Measurements from ENCODE around the gene MINPP1. TPM values are rescaled to one million over a fixed set of nuclear protein-coding genes. Genes with fewer than 3 reads are reported as not detected.
A peak's percentile ranks its signal among the peaks of the same experiment; 100 is the strongest.
"Not testable (repeated sequence)": the region's sequence is repeated elsewhere in the genome, so short reads cannot be mapped to it uniquely, and the experiment has no call there.

MINPP1 gene
- 14.6 and 17.7 TPM in 2 replicates for total RNA-seq

- peak; percentile 18 to 73 for DNase-seq (ENCODE audit: low read depth in 2 of 2)
Observed at GRCh38 chr10:87504640-87505365, at the start of gene MINPP1. TSS of gene MINPP1 (plus strand) at chr10:87504893. CDS start at chr10:87504916, 23 bp downstream.

- DNase-seq (ENCODE audit: low read depth in 2 of 2) = not testable (repeated sequence)
Observed at GRCh38 chr10:87456586-87457220, 48.0 kb upstream of the MINPP1 start.

DNA sequence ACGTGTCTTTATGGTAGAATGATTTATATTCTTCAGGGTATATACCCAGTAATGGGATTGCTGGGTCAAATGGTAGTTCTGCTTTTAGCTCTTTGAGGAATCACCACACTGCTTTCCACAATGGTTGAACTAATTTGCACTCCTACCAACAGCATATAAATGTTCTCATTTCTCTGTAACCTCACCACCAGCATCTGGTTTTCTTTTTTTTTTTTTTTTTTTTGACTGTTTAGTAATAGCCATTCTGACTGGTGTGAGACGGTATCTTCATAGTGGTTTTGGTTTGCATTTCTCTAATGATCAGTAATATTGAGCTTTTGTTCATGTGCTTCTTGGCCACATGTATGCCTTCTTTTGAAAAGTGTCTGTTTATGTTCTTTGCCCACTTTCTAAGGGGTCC, 42.9 kb upstream of the MINPP1 start:
- DNase-seq (ENCODE audit: low read depth in 2 of 2) = not testable (repeated sequence)

DNA sequence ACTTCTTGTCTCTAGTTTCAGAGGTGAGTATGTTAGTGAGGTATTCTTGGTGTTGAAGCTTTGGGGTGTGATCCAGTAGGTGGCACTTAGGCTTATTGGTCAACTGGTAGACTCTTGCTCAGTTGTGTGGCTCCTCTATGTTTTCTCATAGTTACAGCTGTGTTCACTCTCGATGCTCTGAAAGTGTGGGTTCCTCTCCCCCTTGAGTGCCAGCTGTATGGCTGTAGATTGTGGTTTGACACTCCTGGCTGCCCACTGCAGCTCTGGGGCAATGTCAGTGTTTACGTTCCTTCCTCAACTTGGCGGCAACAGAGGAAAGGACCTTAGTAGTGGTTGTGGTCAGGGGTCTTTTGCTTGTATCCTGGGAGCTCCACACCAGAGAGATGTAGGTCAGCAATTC, 37.8 kb upstream of the MINPP1 start:
- DNase-seq (ENCODE audit: low read depth in 2 of 2) = not testable (repeated sequence)

GRCh38 chr10:87488733-87489132, 16.0 kb upstream of the MINPP1 start:
- DNase-seq (ENCODE audit: low read depth in 2 of 2) = not testable (repeated sequence)

GRCh38 chr10:87490285-87490684, 14.4 kb upstream of the MINPP1 start:
- not testable (repeated sequence) for DNase-seq (ENCODE audit: low read depth in 2 of 2)

GRCh38 chr10:87492450-87492849, 12.2 kb upstream of the MINPP1 start:
- DNase-seq (ENCODE audit: low read depth in 2 of 2) = not testable (repeated sequence)

DNA sequence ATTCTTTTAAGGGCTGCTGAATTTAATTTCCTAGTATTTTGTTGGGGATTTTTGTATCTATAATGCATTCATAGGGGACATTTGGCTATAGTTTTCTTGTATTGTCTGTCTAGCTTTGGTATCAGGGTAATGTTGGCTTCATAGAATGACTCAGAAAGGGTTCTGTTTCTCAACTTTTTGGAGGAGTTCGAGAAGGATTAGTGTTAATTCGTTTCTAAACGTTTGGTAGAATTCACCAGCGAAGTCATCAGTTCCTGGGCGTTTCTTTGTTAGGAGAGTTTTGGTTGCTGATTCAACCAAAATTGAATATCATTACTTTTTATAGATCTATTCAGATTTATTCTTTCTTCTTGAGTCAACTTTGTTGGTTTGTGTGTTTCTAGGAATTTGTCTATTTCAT, 9.2 kb upstream of the MINPP1 start:
- DNase-seq (ENCODE audit: low read depth in 2 of 2) = not testable (repeated sequence)

GRCh38 chr10:87497386-87497785, 7.3 kb upstream of the MINPP1 start:
- not testable (repeated sequence) for DNase-seq (ENCODE audit: low read depth in 2 of 2)

- not testable (repeated sequence) for DNase-seq (ENCODE audit: low read depth in 2 of 2)
Observed at GRCh38 chr10:87498106-87498789, 6.4 kb upstream of the MINPP1 start.

- peak in 1 of 2 donors; percentile 12 for DNase-seq (ENCODE audit: low read depth in 2 of 2)
Observed at GRCh38 chr10:87500646-87501048, 4.0 kb upstream of the MINPP1 start.

DNA sequence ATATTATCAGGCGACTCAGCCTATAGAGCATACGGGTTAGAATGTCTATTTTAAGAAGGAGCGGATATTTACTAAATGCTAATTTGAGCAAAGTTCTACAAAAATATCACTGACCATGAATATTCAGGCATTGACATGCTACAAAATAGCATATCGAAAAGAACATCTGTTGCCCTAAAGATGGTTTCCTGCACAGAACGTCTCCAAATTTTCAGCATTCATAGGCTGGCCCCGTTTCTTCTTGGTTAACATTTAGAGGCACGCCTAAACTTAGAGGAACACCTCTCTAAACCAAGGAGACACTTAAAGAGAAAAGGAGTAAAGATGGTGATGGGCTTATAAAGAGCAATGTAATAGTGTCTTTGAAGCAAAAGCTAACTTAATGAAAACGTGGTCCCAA, 1.3 kb upstream of the MINPP1 start:
- no peak for DNase-seq (ENCODE audit: low read depth in 2 of 2)

GRCh38 chr10:87503886-87504285, 807 bp upstream of the MINPP1 start:
- DNase-seq (ENCODE audit: low read depth in 2 of 2) = no peak

GRCh38 chr10:87504307-87504639, 420 bp upstream of the MINPP1 start:
- no peak for DNase-seq (ENCODE audit: low read depth in 2 of 2)

GRCh38 chr10:87505366-87506111, 846 bp downstream of the MINPP1 start:
- peak; percentile 22 to 72 for DNase-seq (ENCODE audit: low read depth in 2 of 2)

GRCh38 chr10:87506956-87507355, 2.3 kb downstream of the MINPP1 start:
- DNase-seq (ENCODE audit: low read depth in 2 of 2) = no peak

DNA sequence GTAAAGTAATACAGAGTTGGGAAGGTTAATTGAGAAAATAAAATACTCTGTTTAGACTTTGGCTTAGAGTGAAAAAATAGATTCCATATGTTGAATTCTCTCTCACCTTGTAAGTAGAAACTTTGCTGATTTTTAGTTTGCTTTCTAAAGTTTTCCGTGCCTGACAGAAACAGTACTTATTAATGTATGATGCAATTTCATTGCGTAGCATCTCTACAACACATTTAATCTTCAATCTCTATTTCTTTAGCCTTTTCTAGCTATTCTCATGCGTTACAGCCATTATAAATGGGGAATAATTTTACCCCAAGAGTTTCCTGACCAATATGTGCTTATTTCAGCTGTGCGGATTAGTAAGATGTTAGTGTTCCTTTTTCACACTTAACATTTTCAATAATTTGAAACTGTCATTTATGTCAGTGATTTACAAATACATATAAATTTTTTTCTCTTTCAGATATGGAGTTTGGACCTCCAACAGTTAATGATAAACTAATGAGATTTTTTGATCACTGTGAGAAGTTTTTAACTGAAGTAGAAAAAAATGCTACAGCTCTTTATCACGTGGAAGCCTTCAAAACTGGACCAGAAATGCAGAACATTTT, 3.3 kb downstream of the MINPP1 start:
- DNase-seq (ENCODE audit: low read depth in 2 of 2) = no peak

DNA sequence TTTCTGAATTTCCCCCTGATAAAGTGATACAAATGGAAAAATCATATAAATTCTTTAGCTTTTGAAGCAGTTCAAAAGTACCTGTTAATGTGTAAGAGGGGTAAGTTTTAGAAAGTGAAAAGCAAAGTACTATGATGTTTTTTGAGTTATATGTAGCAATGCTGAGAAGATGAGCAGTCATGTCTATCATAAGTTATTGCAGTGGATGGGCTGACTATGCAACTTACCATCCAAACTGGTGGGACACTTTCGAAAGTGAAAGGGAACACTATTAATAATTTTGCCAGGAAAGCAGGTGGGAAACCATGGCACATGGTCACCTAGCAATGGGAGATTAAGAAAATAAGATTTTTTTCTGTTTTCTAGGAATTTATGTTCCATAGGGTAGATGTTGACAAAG, 4.1 kb downstream of the MINPP1 start:
- DNase-seq (ENCODE audit: low read depth in 2 of 2) = no peak

GRCh38 chr10:87510025-87510424, 5.3 kb downstream of the MINPP1 start:
- no peak for DNase-seq (ENCODE audit: low read depth in 2 of 2)

GRCh38 chr10:87511526-87511925, 6.8 kb downstream of the MINPP1 start:
- no peak for DNase-seq (ENCODE audit: low read depth in 2 of 2)

- DNase-seq (ENCODE audit: low read depth in 2 of 2) = no peak
Observed at GRCh38 chr10:87518937-87519336, 14.2 kb downstream of the MINPP1 start.
